Endothelial cell of umbilical vein (primary cell): Measurements from ENCODE around the gene AMZ1. TPM values are rescaled to one million over a fixed set of nuclear protein-coding genes. Genes with fewer than 3 reads are reported as not detected.

Source experiments
- BruUV-seq: library from RNA; stranded (reverse); fragments of 400-500 nt; replicated peaks from 2 replicates; lab custom pipeline; 2021; lab: Mats Ljungman, UMichigan
- CTCF ChIA-PET: fragments of 300-600, 350-600 bp; sonication (Branson Sonifier 250); formaldehyde crosslinking; loops from one replicate; lab custom pipeline; 2021; ENCODE audit warnings: antibody characterized with exemption, inconsistent platforms; lab: Charles Lee
- POLR2A ChIA-PET: fragments of 300-600, 350-600 bp; sonication (Branson Sonifier 250); formaldehyde crosslinking; loops from one replicate; lab custom pipeline; 2021; ENCODE audit warnings: antibody characterized with exemption, inconsistent platforms; lab: Charles Lee
- DNase-seq: peaks from one replicate; pipeline ENCODE4 v3.0.0-alpha.2; 2011; ENCODE audit warnings: low read depth, low spot score
- FAIRE-seq: peaks from 2 replicates; lab custom pipeline; 2011; peaks lifted over from hg19 to GRCh38; lab: Jason Lieb, UNC
- H2AFZ ChIP-seq: 2 replicates; pipeline ENCODE4 v1.6.0; 2012; ENCODE audit warnings: low read depth, low read length, control low read depth, inconsistent platforms
- H3K27ac ChIP-seq: 2 replicates; pipeline ENCODE4 v1.5.1; 2011; ENCODE audit warnings: low read depth, mild to moderate bottlenecking, control low read depth, low read length, moderate library complexity; ENCODE audit not compliant: insufficient read depth
- H3K27me3 ChIP-seq, 2 experiments: 2 replicates each; pipeline versions ENCODE4 v1.6.0 to v1.6.1; 2011; ENCODE audit warnings: low read length in 2 of 2, mixed read lengths in 1 of 2; ENCODE audit not compliant: control insufficient read depth in 2 of 2, insufficient read depth in 2 of 2
- H3K36me3 ChIP-seq, 2 experiments: 2 replicates in 1 of 2; 3 replicates in 1 of 2; pipeline ENCODE4 v1.5.1; 2011; ENCODE audit warnings: low read length in 2 of 2, mild to moderate bottlenecking in 1 of 2, moderate library complexity in 1 of 2; ENCODE audit not compliant: control insufficient read depth in 2 of 2, insufficient read depth in 2 of 2; ENCODE audit errors: extremely low read depth in 1 of 2
- H3K4me1 ChIP-seq: 3 replicates; pipeline ENCODE4 v1.5.1; 2011; ENCODE audit warnings: mild to moderate bottlenecking, low read length; ENCODE audit not compliant: control insufficient read depth, insufficient read depth; ENCODE audit errors: extremely low read depth
- H3K4me2 ChIP-seq: 2 replicates; pipeline ENCODE4 v1.6.1; 2011; ENCODE audit warnings: low read length, control low read depth, mixed read lengths; ENCODE audit not compliant: insufficient read depth
- H3K4me3 ChIP-seq, 3 experiments: fragments of 200-600 bp in 1 of 3; sonication (generic), shearing (Covaris generic) in 1 of 3; replicated peaks in 1 of 3; 2 replicates each; pipeline ENCODE4 v1.5.1; 2011 to 2016; ENCODE audit warnings: control low read depth in 3 of 3, low read length in 3 of 3, mild to moderate bottlenecking in 2 of 3, inconsistent platforms in 1 of 3, low read depth in 1 of 3, moderate library complexity in 1 of 3; ENCODE audit not compliant: insufficient read depth in 1 of 3
- H3K79me2 ChIP-seq: 2 replicates; pipeline ENCODE4 v1.6.0; 2012; ENCODE audit warnings: low read length, inconsistent platforms; ENCODE audit not compliant: control insufficient read depth, insufficient read depth
- H3K9ac ChIP-seq: replicated peaks from 2 replicates; pipeline ENCODE3; 2011; ENCODE audit warnings: low read length, control low read depth; ENCODE audit not compliant: insufficient read depth; ENCODE audit errors: extremely low read depth
- H3K9me1 ChIP-seq: replicated peaks from 3 replicates; pipeline ENCODE4 v1.6.0; 2011; ENCODE audit warnings: mild to moderate bottlenecking, low read length; ENCODE audit not compliant: control insufficient read depth, insufficient read depth; ENCODE audit errors: extremely low read depth
- H3K9me3 ChIP-seq: replicated peaks from 2 replicates; pipeline ENCODE4 v1.5.1; 2012; ENCODE audit warnings: low read length, inconsistent platforms; ENCODE audit not compliant: control insufficient read depth, insufficient read depth
- H4K20me1 ChIP-seq: replicated peaks from 2 replicates; pipeline ENCODE3; 2011; ENCODE audit warnings: mild to moderate bottlenecking, low read length; ENCODE audit not compliant: control insufficient read depth, insufficient read depth; ENCODE audit errors: extremely low read depth
- EZH2 ChIP-seq: IDR thresholded peaks from 2 replicates; pipeline ENCODE4 v1.6.1; 2012; ENCODE audit warnings: borderline replicate concordance, low read depth, mild to moderate bottlenecking, moderate library complexity, low read length, inconsistent platforms; ENCODE audit not compliant: severe bottlenecking
- FOS ChIP-seq: IDR thresholded peaks from 2 replicates; pipeline ENCODE4 v1.6.1; 2011; ENCODE audit warnings: mild to moderate bottlenecking, low read length, moderate library complexity, borderline replicate concordance; ENCODE audit not compliant: insufficient read depth
- GATA2 ChIP-seq: IDR thresholded peaks from 2 replicates; pipeline ENCODE4 v1.7.0; 2011; ENCODE audit warnings: low read depth, mild to moderate bottlenecking, moderate library complexity, mixed read lengths, low read length; ENCODE audit not compliant: insufficient read length, insufficient read depth
- JUN ChIP-seq: IDR thresholded peaks from 2 replicates; pipeline ENCODE4 v1.6.1; 2011; ENCODE audit warnings: borderline replicate concordance, low read depth; ENCODE audit not compliant: insufficient read length, insufficient read depth
- MAX ChIP-seq: IDR thresholded peaks from 2 replicates; pipeline ENCODE4 v1.6.1; 2011; ENCODE audit not compliant: insufficient read depth, insufficient read length
- MYC ChIP-seq: IDR thresholded peaks from one replicate; pipeline ENCODE4 v1.6.1; 2011; ENCODE audit warnings: mild to moderate bottlenecking, low read depth, low read length
- POLR2A ChIP-seq: IDR thresholded peaks from 2 replicates; pipeline ENCODE4 v1.6.1; 2012; ENCODE audit warnings: low read depth, mild to moderate bottlenecking, control low read depth, low read length
- POLR2AphosphoS5 ChIP-seq: IDR thresholded peaks from 2 replicates; pipeline ENCODE4 v1.6.1; 2012; ENCODE audit warnings: low read depth, mild to moderate bottlenecking, control low read depth, low read length, moderate library complexity; ENCODE audit not compliant: insufficient read depth
- dilution Hi-C: fragments of 300-500 bp; cut with MboI; formaldehyde crosslinking; loops from one replicate; pipeline ENCODE4 v1.15.0; 2019; ENCODE audit warnings: low sequenced_read_pairs; ENCODE audit not compliant: extremely low pct_ligation_motif_present
- intact Hi-C: fragments of 100-400 bp; cut with micrococcal nuclease; formaldehyde crosslinking; loops from one replicate; pipeline ENCODE4 v1.10.0; 2022
- polyA plus RNA-seq, 4 experiments: library from polyadenylated mRNA; depleted of rRNA in 3 of 4; stranded (reverse) in 3 of 4; unstranded in 1 of 4; fragments of >200 nt; gene quantifications; 2 replicates each; pipeline versions ENCODE4 v1.2.1 to v1.2.3, GENCODE V29; 2011 to 2012; ENCODE audit warnings: missing spikeins in 1 of 4
- total RNA-seq: library from RNA; stranded (reverse); gene quantifications from 2 replicates; pipeline ENCODE4 v1.2.3, GENCODE V29; 2021
- TF ChIP-seq, protein P1 (sequence below), 2 donors: IDR thresholded peaks; 1 replicate in 1 of 2; 2 replicates in 1 of 2; pipeline ENCODE4 v1.5.1; 2011; ENCODE audit warnings: low read length in 2 of 2, mild to moderate bottlenecking in 2 of 2, moderate library complexity in 2 of 2, control low read depth in 1 of 2, inconsistent platforms in 1 of 2, low read depth in 1 of 2; ENCODE audit not compliant: insufficient read depth in 1 of 2; ENCODE audit errors: extremely low read depth in 1 of 2

AMZ1 gene
- total and polyA plus RNA-seq, 2 donors (not counting 3 experiments of a cell fraction or from before 2014, with no cell fraction given) = not detected

DNA sequence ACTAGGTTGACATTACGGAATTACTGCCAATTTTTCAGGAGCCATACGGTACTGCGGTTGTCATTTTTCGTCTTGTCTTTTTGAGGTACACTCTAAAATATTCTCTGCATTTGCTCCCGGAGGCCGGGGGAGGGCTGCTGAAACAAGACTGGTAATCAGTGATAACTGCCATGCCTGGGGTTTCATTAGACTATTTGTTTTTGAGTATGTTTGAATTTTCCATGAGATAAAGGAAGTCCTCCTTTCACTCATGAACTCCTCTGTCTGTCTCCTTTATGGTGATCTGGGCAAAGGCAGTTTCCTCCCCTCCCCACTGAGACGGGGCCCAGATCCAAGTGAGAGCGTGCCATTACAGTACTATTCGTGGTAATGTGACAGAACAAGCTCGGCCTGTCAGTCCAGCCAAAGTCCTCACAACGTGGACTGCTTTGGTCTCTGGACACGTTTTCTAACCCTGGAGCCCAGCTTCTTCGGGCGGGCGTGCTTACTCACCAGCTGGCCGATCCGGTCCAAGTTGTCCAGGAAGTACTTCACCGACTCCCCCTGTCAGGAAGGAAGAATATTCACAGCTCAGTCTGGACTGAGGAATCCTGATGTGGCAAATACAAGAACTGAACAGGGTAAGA is 45.1 kb downstream of the AMZ1 start:
- H2AFZ ChIP-seq = no peak overlapping the region
- BruUV-seq = no TSS peak
- TF ChIP-seq POLR2AphosphoS5 (peak; percentile 62), EZH2 (no peak), MAX (peak; percentile 49), MYC (no peak), POLR2A (no peak), GATA2 (no peak), FOS (peak; percentile 74), JUN (no peak)
- TF ChIP-seq, protein P1, sequence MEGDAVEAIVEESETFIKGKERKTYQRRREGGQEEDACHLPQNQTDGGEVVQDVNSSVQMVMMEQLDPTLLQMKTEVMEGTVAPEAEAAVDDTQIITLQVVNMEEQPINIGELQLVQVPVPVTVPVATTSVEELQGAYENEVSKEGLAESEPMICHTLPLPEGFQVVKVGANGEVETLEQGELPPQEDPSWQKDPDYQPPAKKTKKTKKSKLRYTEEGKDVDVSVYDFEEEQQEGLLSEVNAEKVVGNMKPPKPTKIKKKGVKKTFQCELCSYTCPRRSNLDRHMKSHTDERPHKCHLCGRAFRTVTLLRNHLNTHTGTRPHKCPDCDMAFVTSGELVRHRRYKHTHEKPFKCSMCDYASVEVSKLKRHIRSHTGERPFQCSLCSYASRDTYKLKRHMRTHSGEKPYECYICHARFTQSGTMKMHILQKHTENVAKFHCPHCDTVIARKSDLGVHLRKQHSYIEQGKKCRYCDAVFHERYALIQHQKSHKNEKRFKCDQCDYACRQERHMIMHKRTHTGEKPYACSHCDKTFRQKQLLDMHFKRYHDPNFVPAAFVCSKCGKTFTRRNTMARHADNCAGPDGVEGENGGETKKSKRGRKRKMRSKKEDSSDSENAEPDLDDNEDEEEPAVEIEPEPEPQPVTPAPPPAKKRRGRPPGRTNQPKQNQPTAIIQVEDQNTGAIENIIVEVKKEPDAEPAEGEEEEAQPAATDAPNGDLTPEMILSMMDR (IDR thresholded peaks at IDR 0.05; ENCODE audit: extremely low read depth in 1 of 2, insufficient read depth in 1 of 2, low read depth in 1 of 2, low read length in 2 of 2) = no peak
- no peaks in the 10 kb centered on the region for H3K79me2 ChIP-seq
- peaks cover 33% of the 10 kb centered on the region for H3K4me1 ChIP-seq
- H3K27me3 ChIP-seq = no peaks in the 10 kb centered on the region
- peak overlapping the region; percentile 15 for H3K9ac ChIP-seq
- H3K4me3 ChIP-seq = no peak overlapping the region
- POLR2A ChIA-PET = no interaction called here
- intact Hi-C loops (loop anchor here (1.0 kb wide), 1 partner anchor 130 kb away; no protein-coding TSS in a partner anchor), dilution Hi-C loops (no loop called here)
- H3K4me2 ChIP-seq = peak overlapping the region; percentile 35
- FAIRE-seq = peak; percentile 79
- no peaks in the 10 kb centered on the region for H3K9me3 ChIP-seq
- peaks cover 0 to 16% of the 10 kb centered on the region in 2 experiments for H3K36me3 ChIP-seq
- peak overlapping the region; percentile 54 for H3K27ac ChIP-seq
- peak; percentile 81 for DNase-seq
- no peaks in the 10 kb centered on the region for H3K9me1 ChIP-seq
- no peaks in the 10 kb centered on the region for H4K20me1 ChIP-seq
- CTCF ChIA-PET = interaction anchor here (0.8 to 3.0 kb wide), 6 partner anchors 15 to 264 kb away, joined by 3 to 20 read pairs (median 6); no protein-coding TSS in a partner anchor
